SK-N-MC (cell line): ENCODE results near the gene ATMIN.

ENCODE experiments used
- EZH2 ChIP-seq: fragments of 200-600 bp; sonication (generic); IDR thresholded peaks from one replicate; pipeline ENCODE4 v1.6.1; 2017; ENCODE audit warnings: antibody characterized with exemption
- FOXP2 ChIP-seq: optimal IDR thresholded peaks from 2 replicates; pipeline ENCODE3; 2011; ENCODE audit warnings: mild to moderate bottlenecking, moderate library complexity; ENCODE audit not compliant: insufficient read depth; ENCODE audit errors: extremely low read length, control extremely low read depth

GRCh38 chr16:81018496-81018895, 17.1 kb upstream of the ATMIN start:
- TF ChIP-seq EZH2 (no peak), FOXP2 (no peak)
